SK-N-SH (cell line): ENCODE measurements around the gene B4GALNT3.

ENCODE experiments used
- CTCF ChIP-seq: fragments of 200-600 bp; sonication (generic); IDR thresholded peaks from 2 replicates; pipeline ENCODE4 v1.6.1; 2017; ENCODE audit warnings: antibody characterized with exemption, mild to moderate bottlenecking, moderate library complexity
- PBX3 ChIP-seq: IDR thresholded peaks from 2 replicates; pipeline ENCODE4; 2012

- TF ChIP-seq CTCF (no peak), PBX3 (no peak)
Measured at GRCh38 chr12:561908-562593, 102.3 kb downstream of the B4GALNT3 start.
